Neural cell (in vitro differentiated cells): ENCODE measurements around the gene EVC. TPM values are rescaled to one million over a fixed set of nuclear protein-coding genes. Genes with fewer than 3 reads are reported as not detected.
"Not testable (repeated sequence)": the region's sequence is repeated elsewhere in the genome, so short reads cannot be mapped to it uniquely, and the experiment has no call there.

Experiments
- H2AFZ ChIP-seq: fragments of 200-600, 300-800 bp; sonication (generic), shearing (Covaris generic); 2 replicates; pipeline ENCODE4 v1.6.0; 2014; ENCODE audit warnings: low read depth, mild to moderate bottlenecking, antibody characterized with exemption, low read length, moderate library complexity
- H3F3A ChIP-seq: fragments of 200-600 bp; shearing (Covaris generic); 2 replicates; pipeline ENCODE4 v1.6.1; 2016; ENCODE audit warnings: mild to moderate bottlenecking, moderate library complexity, mixed read lengths, antibody characterized with exemption, low read length; ENCODE audit not compliant: insufficient read depth, poor library complexity, severe bottlenecking
- H3K27ac ChIP-seq: fragments of 200-600, 300-800 bp; sonication (generic), shearing (Covaris generic); 2 replicates; pipeline ENCODE4 v1.5.1; 2014; ENCODE audit warnings: mild to moderate bottlenecking, low read length, moderate library complexity
- H3K27me3 ChIP-seq: fragments of 300-800, 200-600 bp; sonication (generic), shearing (Covaris generic); 2 replicates; pipeline ENCODE4 v1.6.0; 2014; ENCODE audit warnings: mild to moderate bottlenecking, low read depth, low read length, moderate library complexity; ENCODE audit not compliant: insufficient read depth
- H3K36me3 ChIP-seq: fragments of 300-800, 200-600 bp; sonication (generic), shearing (Covaris generic); 2 replicates; pipeline ENCODE4 v1.5.1; 2014; ENCODE audit warnings: mild to moderate bottlenecking, antibody characterized with exemption, low read length, moderate library complexity; ENCODE audit not compliant: insufficient read depth
- H3K4me2 ChIP-seq: fragments of 300-800, 200-600 bp; sonication (generic), shearing (Covaris generic); 2 replicates; pipeline ENCODE4 v1.6.0; 2014; ENCODE audit warnings: mild to moderate bottlenecking, low read length
- H3K4me3 ChIP-seq: fragments of 300-800, 200-600 bp; sonication (generic), shearing (Covaris generic); 2 replicates; pipeline ENCODE4 v1.5.1; 2014; ENCODE audit warnings: mild to moderate bottlenecking, low read length, moderate library complexity
- H3K79me2 ChIP-seq: fragments of 200-600 bp; shearing (Covaris generic); replicated peaks from 2 replicates; pipeline ENCODE4 v1.6.0; 2014; ENCODE audit warnings: mild to moderate bottlenecking, low read length, moderate library complexity; ENCODE audit not compliant: insufficient read depth
- H3K9ac ChIP-seq: fragments of 300-800, 200-600 bp; sonication (generic), shearing (Covaris generic); 2 replicates; pipeline ENCODE4 v1.6.1; 2016; ENCODE audit warnings: mild to moderate bottlenecking, low read length, mixed read lengths
- H3K9me2 ChIP-seq: fragments of 200-600 bp; shearing (Covaris generic); 2 replicates; pipeline ENCODE4 v1.6.1; 2016; ENCODE audit warnings: mild to moderate bottlenecking, low read length, mixed read lengths; ENCODE audit not compliant: insufficient read depth
- H3K9me3 ChIP-seq: fragments of 200-600, 300-800 bp; sonication (generic), shearing (Covaris generic); 2 replicates; pipeline ENCODE4 v1.6.1; 2016; ENCODE audit warnings: mild to moderate bottlenecking, mixed run types, low read length, moderate library complexity, mixed read lengths
- H4K20me1 ChIP-seq: fragments of 200-600 bp; shearing (Covaris generic); 2 replicates; pipeline ENCODE4 v1.6.1; 2016; ENCODE audit warnings: mild to moderate bottlenecking, mixed run types; ENCODE audit not compliant: insufficient read depth
- CTCF ChIP-seq: fragments of 450-650 bp; IDR thresholded peaks from 2 replicates; pipeline ENCODE4 v1.5.1; 2014; ENCODE audit warnings: antibody characterized with exemption, mild to moderate bottlenecking, moderate library complexity; ENCODE audit not compliant: poor library complexity, severe bottlenecking
- EP300 ChIP-seq: fragments of 450-650 bp; conservative IDR thresholded peaks from 2 replicates; pipeline ENCODE4 v1.6.1; 2014; ENCODE audit warnings: antibody characterized with exemption, mild to moderate bottlenecking, moderate library complexity; ENCODE audit not compliant: poor library complexity, severe bottlenecking
- EZH2 ChIP-seq: fragments of 200-600, 300-800 bp; shearing (Covaris generic), sonication (generic); IDR thresholded peaks from 2 replicates; pipeline ENCODE4 v1.6.1; 2014; ENCODE audit warnings: antibody characterized with exemption, low read length, borderline replicate concordance, mild to moderate bottlenecking; ENCODE audit not compliant: insufficient read depth, poor library complexity, severe bottlenecking
- MXI1 ChIP-seq: fragments of 450-650 bp; conservative IDR thresholded peaks from 2 replicates; pipeline ENCODE4 v1.6.1; 2014; ENCODE audit warnings: antibody characterized with exemption, mild to moderate bottlenecking; ENCODE audit not compliant: poor library complexity, severe bottlenecking
- POLR2AphosphoS5 ChIP-seq: IDR thresholded peaks from 2 replicates; pipeline ENCODE4 v1.6.1; 2012
- RAD21 ChIP-seq: fragments of 450-650 bp; conservative IDR thresholded peaks from 2 replicates; pipeline ENCODE4 v1.6.1; 2014; ENCODE audit warnings: antibody characterized with exemption, mild to moderate bottlenecking, moderate library complexity
- SMC3 ChIP-seq: fragments of 450-650 bp; conservative IDR thresholded peaks from 2 replicates; pipeline ENCODE4 v1.6.1; 2014; ENCODE audit warnings: antibody characterized with exemption, mild to moderate bottlenecking, moderate library complexity; ENCODE audit not compliant: poor library complexity
- TAF1 ChIP-seq: IDR thresholded peaks from 2 replicates; pipeline ENCODE4 v1.6.1; 2012; ENCODE audit warnings: low read depth
- polyA plus RNA-seq: library from polyadenylated mRNA; depleted of rRNA; stranded (reverse); fragments of >200 nt; gene quantifications from 2 replicates; pipeline ENCODE4 v1.2.3, GENCODE V29; 2014
- TF ChIP-seq, protein P1 (sequence below): IDR thresholded peaks from 2 replicates; pipeline ENCODE4 v1.6.1; 2012; ENCODE audit warnings: borderline replicate concordance

EVC gene
- polyA plus RNA-seq, 1 donor from 2014 or later, result 0.48 TPM

GRCh38 chr4:5810151-5810550, 99.2 kb downstream of the EVC start:
- H2AFZ ChIP-seq, result no peak overlapping the region
- H3K9ac ChIP-seq, result no peak overlapping the region
- H3K4me2 ChIP-seq, result no peak overlapping the region
- H3K9me3 ChIP-seq, result no peaks in the 10 kb centered on the region
- H3K27me3 ChIP-seq, result no peaks in the 10 kb centered on the region
- no peaks in the 10 kb centered on the region for H3K79me2 ChIP-seq
- no peak overlapping the region for H3K27ac ChIP-seq
- no peaks in the 10 kb centered on the region for H4K20me1 ChIP-seq
- TF ChIP-seq MXI1, result no peak
- no peak for TF ChIP-seq SMC3
- no peak for TF ChIP-seq RAD21
- TF ChIP-seq, protein P1, sequence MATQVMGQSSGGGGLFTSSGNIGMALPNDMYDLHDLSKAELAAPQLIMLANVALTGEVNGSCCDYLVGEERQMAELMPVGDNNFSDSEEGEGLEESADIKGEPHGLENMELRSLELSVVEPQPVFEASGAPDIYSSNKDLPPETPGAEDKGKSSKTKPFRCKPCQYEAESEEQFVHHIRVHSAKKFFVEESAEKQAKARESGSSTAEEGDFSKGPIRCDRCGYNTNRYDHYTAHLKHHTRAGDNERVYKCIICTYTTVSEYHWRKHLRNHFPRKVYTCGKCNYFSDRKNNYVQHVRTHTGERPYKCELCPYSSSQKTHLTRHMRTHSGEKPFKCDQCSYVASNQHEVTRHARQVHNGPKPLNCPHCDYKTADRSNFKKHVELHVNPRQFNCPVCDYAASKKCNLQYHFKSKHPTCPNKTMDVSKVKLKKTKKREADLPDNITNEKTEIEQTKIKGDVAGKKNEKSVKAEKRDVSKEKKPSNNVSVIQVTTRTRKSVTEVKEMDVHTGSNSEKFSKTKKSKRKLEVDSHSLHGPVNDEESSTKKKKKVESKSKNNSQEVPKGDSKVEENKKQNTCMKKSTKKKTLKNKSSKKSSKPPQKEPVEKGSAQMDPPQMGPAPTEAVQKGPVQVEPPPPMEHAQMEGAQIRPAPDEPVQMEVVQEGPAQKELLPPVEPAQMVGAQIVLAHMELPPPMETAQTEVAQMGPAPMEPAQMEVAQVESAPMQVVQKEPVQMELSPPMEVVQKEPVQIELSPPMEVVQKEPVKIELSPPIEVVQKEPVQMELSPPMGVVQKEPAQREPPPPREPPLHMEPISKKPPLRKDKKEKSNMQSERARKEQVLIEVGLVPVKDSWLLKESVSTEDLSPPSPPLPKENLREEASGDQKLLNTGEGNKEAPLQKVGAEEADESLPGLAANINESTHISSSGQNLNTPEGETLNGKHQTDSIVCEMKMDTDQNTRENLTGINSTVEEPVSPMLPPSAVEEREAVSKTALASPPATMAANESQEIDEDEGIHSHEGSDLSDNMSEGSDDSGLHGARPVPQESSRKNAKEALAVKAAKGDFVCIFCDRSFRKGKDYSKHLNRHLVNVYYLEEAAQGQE, result no peak
- no peak for TF ChIP-seq EZH2
- TF ChIP-seq TAF1, result no peak
- no peak for TF ChIP-seq CTCF
- no peak for TF ChIP-seq POLR2AphosphoS5
- TF ChIP-seq EP300, result no peak
- H3K9me2 ChIP-seq, result no peaks in the 10 kb centered on the region
- H3K4me3 ChIP-seq, result no peak overlapping the region
- no peaks in the 10 kb centered on the region for H3F3A ChIP-seq
- no peaks in the 10 kb centered on the region for H3K36me3 ChIP-seq

- H3K9ac ChIP-seq, result no peak overlapping the region
- no peaks in the 10 kb centered on the region for H3K36me3 ChIP-seq
- TF ChIP-seq RAD21 (no peak), SMC3 (no peak), MXI1 (no peak), TAF1 (no peak), EZH2 (no peak), CTCF (no peak), EP300 (no peak), POLR2AphosphoS5 (no peak)
- TF ChIP-seq, protein P1, result no peak
- H2AFZ ChIP-seq, result no peak overlapping the region
- H3K9me3 ChIP-seq, result no peaks in the 10 kb centered on the region
- H3K27ac ChIP-seq, result no peak overlapping the region
- H3K4me3 ChIP-seq, result no peak overlapping the region
- no peaks in the 10 kb centered on the region for H3K79me2 ChIP-seq
- H3K4me2 ChIP-seq, result no peak overlapping the region
- H4K20me1 ChIP-seq, result no peaks in the 10 kb centered on the region
- H3F3A ChIP-seq, result no peaks in the 10 kb centered on the region
- H3K27me3 ChIP-seq, result no peaks in the 10 kb centered on the region
- H3K9me2 ChIP-seq, result no peaks in the 10 kb centered on the region
Measured at GRCh38 chr4:5810770-5811430, 99.9 kb downstream of the EVC start.

DNA sequence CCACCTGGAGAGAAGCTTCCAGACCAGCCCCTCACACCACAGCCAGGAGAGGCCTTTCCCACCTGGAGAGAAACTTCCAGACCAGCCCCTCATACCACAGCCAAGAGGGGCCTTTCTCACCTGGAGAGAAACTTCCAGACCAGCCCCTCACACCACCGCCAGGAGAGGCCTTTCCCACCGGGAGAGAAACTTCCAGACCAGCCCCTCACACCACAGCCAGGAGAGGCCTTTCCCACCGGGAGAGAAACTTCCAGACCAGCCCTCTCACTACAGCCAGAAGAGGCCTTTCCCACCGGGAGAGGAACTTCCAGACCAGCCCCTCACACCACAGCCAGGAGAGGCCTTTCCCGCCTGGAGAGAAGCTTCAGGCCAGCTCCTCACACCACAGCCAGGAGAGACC, 101.1 kb downstream of the EVC start:
- not testable (repeated sequence) for H2AFZ ChIP-seq, H3K27me3 ChIP-seq, H4K20me1 ChIP-seq, H3K27ac ChIP-seq, H3K9me3 ChIP-seq, H3K36me3 ChIP-seq, H3K4me3 ChIP-seq, H3K79me2 ChIP-seq, H3K9me2 ChIP-seq, H3K9ac ChIP-seq, H3F3A ChIP-seq, H3K4me2 ChIP-seq
